Endothelial cell of coronary artery (primary cell): Measurements from ENCODE around the gene HAUS8. TPM values are rescaled to one million over a fixed set of nuclear protein-coding genes. Genes with fewer than 3 reads are reported as not detected.

Source experiments
- total RNA-seq: library from RNA; depleted of rRNA; stranded (reverse); fragments of >200 nt; gene quantifications from 2 replicates; pipeline ENCODE4 v1.2.3, GENCODE V29; 2014

HAUS8 gene
- total RNA-seq: 3.4 and 4.0 TPM in 2 replicates

GRCh38 chr19:17075035-17075863, at the start of gene HAUS8, which contains the start of gene MYO9B:
HAUS8 (minus strand) TSS chr19:17075452; CDS start chr19:17075422, 30 bp downstream.
MYO9B (plus strand) TSS chr19:17075777; CDS start chr19:17101718, 25,941 bp downstream.

GRCh38 chr19:17026706-17027534, 48.3 kb downstream of the HAUS8 start, which contains the start of gene CPAMD8:
CPAMD8 (minus strand) TSS chr19:17026810; CDS start chr19:17026642, 168 bp downstream.

Other genes with a start within 250 kb of the HAUS8 start
- gene SIN3B, start 246.1 kb downstream of the HAUS8 start, total RNA-seq: 39.5 and 66.5 TPM in 2 replicates
- 3.1 and 5.6 TPM in 2 replicates for gene F2RL3, start 186.5 kb downstream of the HAUS8 start, total RNA-seq
- gene CPAMD8, start 48.6 kb downstream of the HAUS8 start, total RNA-seq: 0.18 and 0.19 TPM in 2 replicates
- gene MYO9B, start 325 bp upstream of the HAUS8 start, total RNA-seq: 47.7 and 58.8 TPM in 2 replicates
- 19.0 and 25.4 TPM in 2 replicates for gene USE1, start 139.9 kb upstream of the HAUS8 start, total RNA-seq
- gene OCEL1, start 150.8 kb upstream of the HAUS8 start, total RNA-seq: 1.8 and 3.2 TPM in 2 replicates
- gene NR2F6, start 170.5 kb upstream of the HAUS8 start, total RNA-seq: 31.5 and 46.8 TPM in 2 replicates
- 11.4 and 12.0 TPM in 2 replicates for gene USHBP1, start 189.3 kb upstream of the HAUS8 start, total RNA-seq
- gene BABAM1, start 192.0 kb upstream of the HAUS8 start, total RNA-seq: 113 and 123 TPM in 2 replicates
- gene ANKLE1, start 206.4 kb upstream of the HAUS8 start, total RNA-seq: 0.81 and 1.3 TPM in 2 replicates
- 6.3 and 7.2 TPM in 2 replicates for gene ABHD8, start 228.0 kb upstream of the HAUS8 start, total RNA-seq
- gene MRPL34, start 230.4 kb upstream of the HAUS8 start, total RNA-seq: 27.8 and 39.0 TPM in 2 replicates
- 25.6 and 30.5 TPM in 2 replicates for gene DDA1, start 234.1 kb upstream of the HAUS8 start, total RNA-seq